Stimulated activated CD8-positive, alpha-beta memory T cell treated with anti-CD3 and anti-CD28 coated beads, Interleukin-7, amount 100 ng/mL, for 24 hours (primary cell): ENCODE results near the gene OR56B4.

Source experiments
- DNase-seq: peaks from one replicate; pipeline ENCODE4 v3.0.0-alpha.2; 2020; ENCODE audit warnings: low read depth

The OR56B4 gene

GRCh38 chr11:6151117-6151516 lies 43.6 kb downstream of the OR56B4 start:
- no peak for DNase-seq

GRCh38 chr11:6152126-6152525 lies 44.6 kb downstream of the OR56B4 start:
- DNase-seq: no peak

- no peak for DNase-seq
Observed at GRCh38 chr11:6156628-6157359, 49.3 kb downstream of the OR56B4 start.
